SK-N-MC (cell line): ENCODE results near the gene PNMT.

Source experiments
- EZH2 ChIP-seq: fragments of 200-600 bp; sonication (generic); IDR thresholded peaks from one replicate; pipeline ENCODE4 v1.6.1; 2017; ENCODE audit warnings: antibody characterized with exemption
- POLR2AphosphoS5 ChIP-seq: IDR thresholded peaks from 2 replicates; pipeline ENCODE4 v1.6.1; 2012; ENCODE audit warnings: mild to moderate bottlenecking, low read depth, low read length, borderline replicate concordance

DNA sequence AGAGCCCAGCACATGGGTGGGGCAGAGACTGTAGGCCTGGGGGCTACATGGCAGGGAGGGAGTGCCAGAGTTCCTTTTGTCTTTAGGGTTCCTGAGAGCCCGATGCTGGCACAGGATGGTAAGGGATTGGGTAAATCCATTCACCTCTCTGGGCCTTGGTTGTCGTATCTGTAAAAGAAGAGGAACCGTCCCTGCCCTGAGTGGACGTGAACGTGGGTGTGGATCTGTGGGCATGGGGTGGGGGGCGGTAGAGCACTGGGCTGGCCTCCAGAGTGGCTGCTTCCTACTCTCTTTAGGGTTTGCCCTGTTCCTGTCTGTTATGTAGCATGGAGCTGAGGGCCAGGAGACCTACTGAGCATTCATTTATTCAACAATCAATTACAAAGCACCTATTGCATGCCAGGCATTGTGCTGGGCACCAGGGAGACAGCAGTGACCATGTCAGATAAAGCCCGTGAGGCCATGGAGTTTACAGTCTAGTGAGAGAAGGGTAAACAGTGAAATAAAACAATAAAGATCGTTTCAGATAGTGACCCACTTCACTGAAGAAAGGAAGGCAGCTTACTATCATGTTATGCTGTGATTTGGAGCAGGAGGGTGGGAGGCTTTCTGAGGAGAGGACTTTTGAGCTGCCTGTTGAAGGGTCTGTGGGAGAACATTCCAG lies 16.2 kb upstream of the PNMT start:
- no peak for TF ChIP-seq POLR2AphosphoS5
- no peak for TF ChIP-seq EZH2
